Activated T-cell treated with anti-CD3 and anti-CD28 coated beads, Interleukin-2, amount 50 U/mL, for 1 hour (primary cell): ENCODE data around the gene NUDT5.
"Not testable (repeated sequence)": the region's sequence is repeated elsewhere in the genome, so short reads cannot be mapped to it uniquely, and the experiment has no call there.

Experiments
- DNase-seq: peaks from one replicate; pipeline ENCODE4 v3.0.0-alpha.2; 2020

Gene NUDT5

DNA sequence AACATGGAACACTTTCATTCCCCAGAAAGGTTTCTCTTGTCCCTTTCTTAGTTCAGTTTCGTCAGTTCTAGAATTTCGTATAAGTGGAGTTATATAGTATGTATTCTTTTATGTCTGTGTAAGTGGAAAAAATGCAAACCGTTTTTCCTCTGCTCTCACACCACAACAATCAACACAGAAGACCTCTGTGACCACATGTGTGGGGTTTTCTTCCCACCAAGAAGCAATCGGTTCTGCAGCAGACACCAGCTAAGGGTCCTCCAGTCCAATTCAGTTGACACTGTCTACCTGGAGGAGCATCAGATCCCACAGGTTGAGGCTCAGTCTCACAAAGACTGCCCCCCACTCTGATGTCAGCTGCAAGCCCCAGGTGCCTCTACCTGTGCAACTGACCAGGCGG is 6.5 kb upstream of the NUDT5 start:
- DNase-seq, result no peak

DNA sequence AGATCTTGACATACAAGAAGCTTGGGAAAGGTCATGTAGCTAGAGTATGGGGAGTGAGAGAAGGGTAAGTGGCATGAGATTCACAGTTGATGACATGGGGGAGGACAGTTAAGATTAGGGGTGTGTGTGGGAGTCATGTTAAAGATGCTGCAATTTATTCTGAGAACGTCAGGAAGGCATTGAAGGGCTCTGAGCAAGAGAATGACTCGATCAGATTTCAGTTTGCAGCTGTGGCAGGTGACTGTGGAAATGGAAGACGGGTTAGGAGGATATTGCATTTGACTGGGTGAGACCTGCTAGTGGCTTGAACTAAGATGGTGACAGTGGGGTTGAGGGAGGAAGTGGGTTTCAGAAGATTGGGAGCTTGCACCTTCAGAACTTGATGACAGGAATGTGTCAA is 5.9 kb upstream of the NUDT5 start:
- no peak for DNase-seq

GRCh38 chr10:12200850-12201249 is 5.2 kb upstream of the NUDT5 start:
- DNase-seq, result no peak

GRCh38 chr10:12198156-12198555 is 2.5 kb upstream of the NUDT5 start:
- DNase-seq, result no peak

- DNase-seq, result no peak
Measured at GRCh38 chr10:12196531-12197211, 980 bp upstream of the NUDT5 start.

- no peak for DNase-seq
Measured at GRCh38 chr10:12195281-12195602, 449 bp downstream of the NUDT5 start.

GRCh38 chr10:12194752-12195271 is 879 bp downstream of the NUDT5 start:
- peak; percentile 43 for DNase-seq

DNA sequence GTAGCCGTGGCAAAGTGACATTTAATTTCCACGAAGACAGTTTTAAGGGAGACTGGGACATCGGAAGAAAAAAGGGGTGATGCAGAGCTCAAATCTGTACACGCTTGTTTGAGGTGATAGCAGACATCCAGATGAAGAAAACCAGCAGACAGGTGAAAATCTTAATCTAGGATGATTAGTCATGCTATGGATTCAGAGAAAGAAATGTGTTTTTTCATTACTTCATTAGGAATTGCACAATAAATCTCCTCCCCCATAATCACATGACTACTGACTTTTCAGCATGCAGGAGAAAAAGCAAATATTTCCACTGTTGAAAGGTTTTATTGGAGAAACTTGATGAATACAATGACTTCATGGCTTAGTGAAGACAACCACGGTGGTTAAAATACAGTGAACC is 2.5 kb downstream of the NUDT5 start:
- no peak for DNase-seq

GRCh38 chr10:12191715-12192114 is 4.0 kb downstream of the NUDT5 start:
- no peak for DNase-seq

GRCh38 chr10:12189426-12189825 is 6.3 kb downstream of the NUDT5 start:
- DNase-seq, result no peak

DNA sequence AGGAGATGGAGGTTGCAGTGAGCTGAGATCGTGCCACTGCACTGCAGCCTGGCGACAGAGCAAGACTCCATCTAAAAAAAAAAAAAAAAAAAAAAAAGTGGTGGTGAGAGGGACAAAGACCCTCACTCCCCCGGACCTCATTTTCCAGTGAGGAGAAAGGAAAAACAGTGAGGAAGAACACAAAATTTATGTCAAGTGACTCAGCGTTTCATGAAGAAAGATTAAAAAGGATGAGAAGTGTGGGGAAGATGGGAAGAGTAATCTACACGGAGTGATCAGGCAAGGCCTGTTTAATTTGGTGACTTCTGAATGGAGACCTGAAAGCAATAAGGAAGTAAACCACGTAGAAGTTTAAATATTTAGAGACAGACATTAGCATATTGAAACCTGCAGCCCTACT is 7.0 kb downstream of the NUDT5 start:
- DNase-seq, result no peak

GRCh38 chr10:12187321-12187905 is 8.3 kb downstream of the NUDT5 start:
- DNase-seq, result no peak

DNA sequence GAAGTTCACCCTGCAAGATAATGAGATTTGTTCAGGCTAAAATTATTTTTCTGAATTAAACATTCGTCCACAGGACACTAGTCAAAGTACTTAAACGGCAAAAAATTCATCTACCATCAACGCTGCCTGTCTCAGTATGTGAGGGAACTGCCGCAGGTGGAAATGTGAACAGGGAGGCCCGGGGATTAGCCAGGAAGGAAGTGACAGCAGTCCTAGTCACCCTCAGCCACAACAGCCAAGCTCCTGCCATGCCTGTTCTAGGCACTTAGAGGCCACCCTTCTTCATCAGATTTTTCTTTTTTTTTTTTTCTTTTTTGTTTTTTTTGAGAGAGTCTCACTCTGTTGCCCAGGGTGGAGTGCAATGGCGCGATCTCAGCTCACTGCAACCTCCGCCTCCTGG is 9.4 kb downstream of the NUDT5 start:
- no peak for DNase-seq

DNA sequence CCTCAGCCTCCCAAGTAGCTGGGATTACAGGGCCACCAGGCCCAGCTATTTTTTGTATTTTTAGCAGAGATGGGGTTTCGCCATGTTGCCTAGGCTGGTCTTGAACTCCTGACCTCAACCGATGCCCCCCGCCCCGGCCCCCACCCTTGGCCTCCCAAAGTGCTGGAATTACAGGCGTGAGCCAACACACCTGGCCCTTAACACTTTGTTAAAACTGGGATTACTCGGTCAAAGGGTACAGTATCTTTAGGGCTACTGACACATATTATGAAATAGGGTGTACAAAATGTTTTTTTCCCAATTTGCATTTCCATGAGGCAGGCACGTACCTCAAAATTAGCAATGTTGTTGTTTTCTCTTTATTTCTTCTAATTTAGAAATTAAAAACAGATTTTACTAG is 11.5 kb downstream of the NUDT5 start:
- DNase-seq, result no peak

GRCh38 chr10:12181065-12181775 is 14.5 kb downstream of the NUDT5 start:
- peak; percentile 56 for DNase-seq

GRCh38 chr10:12180221-12180974 is 15.3 kb downstream of the NUDT5 start:
- DNase-seq, result no peak

GRCh38 chr10:12179606-12180170 is 16.0 kb downstream of the NUDT5 start:
- no peak for DNase-seq

DNA sequence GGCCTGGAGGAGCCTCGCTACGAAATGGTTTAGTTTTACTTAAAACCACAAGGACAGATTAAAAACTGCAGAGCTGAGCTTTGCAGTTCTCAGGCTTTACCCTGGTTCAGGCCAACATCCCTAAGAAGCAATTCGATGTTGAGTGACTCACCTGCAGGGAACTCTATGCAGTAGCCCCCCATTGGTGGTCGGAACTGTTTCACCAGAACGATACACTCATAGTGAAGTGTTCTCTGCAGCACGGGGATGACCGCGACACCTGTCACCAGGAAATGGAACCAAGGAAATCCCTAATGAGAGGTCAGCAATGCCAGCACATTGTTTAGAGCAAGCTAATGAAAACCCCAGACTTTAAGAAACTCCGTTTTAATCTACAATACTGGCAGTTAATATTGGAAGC is 18.0 kb downstream of the NUDT5 start:
- DNase-seq, result no peak

DNA sequence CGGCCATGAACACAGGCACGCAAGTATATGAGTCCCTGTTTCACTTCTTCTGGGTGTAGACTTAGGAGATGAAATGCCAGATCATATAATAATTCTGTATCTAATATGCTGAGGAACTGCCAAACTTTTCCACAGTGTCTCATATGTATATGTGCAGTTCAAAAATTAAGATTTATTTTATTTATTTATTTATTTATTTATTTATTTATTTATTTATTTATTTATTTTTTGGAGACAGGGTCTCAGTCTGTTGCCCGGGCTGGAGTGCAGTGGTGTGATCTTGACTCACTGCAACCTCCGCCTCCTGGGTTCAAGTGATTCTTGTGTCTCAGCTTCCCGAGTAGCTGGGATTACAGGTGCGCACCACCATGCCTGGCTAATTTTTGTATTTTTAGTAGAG is 24.2 kb downstream of the NUDT5 start:
- DNase-seq, result not testable (repeated sequence)

DNA sequence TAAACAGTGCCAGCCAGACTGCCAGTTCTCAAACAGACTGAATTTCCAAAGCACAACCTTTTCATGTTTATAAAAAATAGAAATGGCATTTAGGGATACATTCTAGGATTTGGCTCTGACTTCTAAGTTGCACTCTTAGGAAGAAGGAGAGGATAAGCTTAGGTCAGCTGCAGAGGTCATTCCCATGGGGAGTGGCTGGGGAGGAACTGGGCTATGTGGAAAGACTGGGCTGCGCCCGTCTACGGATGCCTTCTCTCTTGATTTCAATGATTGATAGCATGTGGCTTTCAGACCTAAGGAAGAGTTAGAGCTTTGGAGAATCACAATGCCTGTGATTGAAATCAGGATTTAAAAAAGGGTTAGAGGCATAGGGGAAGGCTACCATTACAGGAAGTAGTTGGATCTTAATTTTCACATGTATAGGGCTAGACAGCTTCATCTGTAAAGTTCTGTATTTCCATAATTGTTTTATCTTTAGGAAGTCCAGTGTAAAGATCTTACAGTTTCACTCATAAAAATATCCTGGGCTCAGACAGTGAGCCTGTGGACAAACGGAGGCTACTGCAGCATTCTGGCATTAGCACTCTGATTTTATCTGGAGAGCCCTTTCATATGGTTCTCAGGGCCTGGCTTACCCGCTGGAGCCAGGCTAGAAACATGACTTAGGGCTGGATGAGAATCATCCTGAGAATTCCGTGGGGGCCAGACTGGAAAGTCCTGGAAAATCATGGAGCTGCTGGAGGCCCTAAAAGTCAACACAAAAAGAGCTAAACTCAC is 29.5 kb downstream of the NUDT5 start:
- DNase-seq, result no peak

GRCh38 chr10:12165036-12165435 is 30.7 kb downstream of the NUDT5 start:
- DNase-seq, result no peak

- no peak for DNase-seq
Measured at GRCh38 chr10:12164085-12164484, 31.6 kb downstream of the NUDT5 start.
